H1 (cell line): ENCODE results near the gene ARNT2. TPM values are rescaled to one million over a fixed set of nuclear protein-coding genes. Genes with fewer than 3 reads are reported as not detected.

Source experiments
- CTCF ChIA-PET: fragments of 300-600 bp; sonication (Branson Sonifier 250); formaldehyde crosslinking; loops from one replicate; lab custom pipeline; 2021; ENCODE audit not compliant: partially characterized antibody; lab: Charles Lee
- POLR2A ChIA-PET: fragments of 300-600 bp; sonication (Branson Sonifier 250); formaldehyde crosslinking; loops from one replicate; lab custom pipeline; 2021; ENCODE audit warnings: inconsistent platforms; ENCODE audit not compliant: partially characterized antibody; lab: Charles Lee
- DNase-seq, 2 experiments: peaks; one replicate each; pipeline versions ENCODE4 v3.0.0 to v3.0.0-alpha.2; 2010 to 2022; ENCODE audit warnings: low spot score in 2 of 2, low read depth in 1 of 2, mixed read lengths in 1 of 2
- FAIRE-seq: peaks from 2 replicates; lab custom pipeline; 2011; peaks lifted over from hg19 to GRCh38; lab: Jason Lieb, UNC
- H2AFZ ChIP-seq: 2 replicates; pipeline ENCODE4 v1.8.1; 2012; ENCODE audit warnings: low read length, inconsistent platforms
- H2AK5ac ChIP-seq: 2 replicates; pipeline ENCODE4 v1.6.1; 2013; ENCODE audit warnings: low read depth, low read length
- H2BK120ac ChIP-seq: replicated peaks from 2 replicates; pipeline ENCODE3; 2013; ENCODE audit warnings: low read depth, low read length, inconsistent platforms
- H2BK12ac ChIP-seq: 2 replicates; pipeline ENCODE4 v1.6.1; 2013; ENCODE audit warnings: low read depth, low read length
- H2BK15ac ChIP-seq: 2 replicates; pipeline ENCODE4 v1.6.1; 2013; ENCODE audit warnings: low read length
- H2BK20ac ChIP-seq: 2 replicates; pipeline ENCODE4 v1.6.1; 2013; ENCODE audit warnings: low read length
- H2BK5ac ChIP-seq: 2 replicates; pipeline ENCODE4 v1.6.1; 2013; ENCODE audit warnings: low read depth, low read length
- H3K14ac ChIP-seq: 2 replicates; pipeline ENCODE4 v1.6.1; 2013; ENCODE audit warnings: inconsistent platforms; ENCODE audit not compliant: insufficient read length
- H3K18ac ChIP-seq: 2 replicates; pipeline ENCODE4 v1.6.1; 2013; ENCODE audit warnings: low read length; ENCODE audit errors: extremely low read depth
- H3K23ac ChIP-seq: 2 replicates; pipeline ENCODE4 v1.6.1; 2013; ENCODE audit warnings: inconsistent platforms; ENCODE audit not compliant: insufficient read length
- H3K23me2 ChIP-seq: 2 replicates; pipeline ENCODE4 v1.6.1; 2013; ENCODE audit warnings: low read depth, low read length
- H3K27ac ChIP-seq: 2 replicates; pipeline ENCODE4 v1.6.1; 2011; ENCODE audit warnings: low read depth, low read length, inconsistent platforms
- H3K27me3 ChIP-seq, 4 experiments: replicated peaks in 1 of 4; 1 replicate in 1 of 4; 2 replicates in 3 of 4; pipeline versions ENCODE4 v1.6.1 to v1.8.1; 2011 to 2013; ENCODE audit warnings: low read length in 3 of 4, mild to moderate bottlenecking in 3 of 4, inconsistent platforms in 2 of 4, mixed read lengths in 2 of 4, moderate library complexity in 1 of 4; ENCODE audit not compliant: control insufficient read depth in 3 of 4, insufficient read depth in 3 of 4; ENCODE audit errors: extremely low read depth in 1 of 4
- H3K36me3 ChIP-seq, 4 experiments: 2 replicates each; pipeline versions ENCODE4 v1.6.1 to v1.8.1; 2011 to 2013; ENCODE audit warnings: mild to moderate bottlenecking in 4 of 4, low read length in 3 of 4, moderate library complexity in 2 of 4, control low read depth in 1 of 4, inconsistent platforms in 1 of 4; ENCODE audit not compliant: insufficient read depth in 4 of 4, control insufficient read depth in 2 of 4
- H3K4ac ChIP-seq: replicated peaks from 2 replicates; pipeline ENCODE3; 2013; ENCODE audit warnings: low read length, low read depth, mixed read lengths, inconsistent platforms; ENCODE audit not compliant: insufficient read length
- H3K4me1 ChIP-seq, 4 experiments: replicated peaks in 1 of 4; 1 replicate in 1 of 4; 2 replicates in 3 of 4; pipeline versions ENCODE4 v1.6.1 to v1.8.1; 2011 to 2013; ENCODE audit warnings: low read length in 3 of 4, inconsistent platforms in 2 of 4, mixed read lengths in 1 of 4; ENCODE audit not compliant: insufficient read depth in 4 of 4, control insufficient read depth in 3 of 4
- H3K4me2 ChIP-seq, 2 experiments: 2 replicates each; pipeline versions ENCODE4 v1.6.1 to v1.8.1; 2011 to 2013; ENCODE audit warnings: low read depth in 2 of 2, low read length in 2 of 2, control low read depth in 1 of 2, inconsistent platforms in 1 of 2, mild to moderate bottlenecking in 1 of 2; ENCODE audit not compliant: insufficient read depth in 1 of 2
- H3K4me3 ChIP-seq, 4 experiments: fragments of 200-600, 300-600 bp in 1 of 4; sonication (generic), shearing (Covaris generic), sonication (Bioruptor Twin) in 1 of 4; 2 replicates each; pipeline versions ENCODE4 v1.5.1 to v1.8.1; 2011 to 2016; ENCODE audit warnings: low read length in 4 of 4, low read depth in 3 of 4, control low read depth in 2 of 4, inconsistent platforms in 2 of 4, mild to moderate bottlenecking in 2 of 4, mixed read lengths in 1 of 4, moderate library complexity in 1 of 4; ENCODE audit not compliant: insufficient read depth in 2 of 4; ENCODE audit errors: extremely low read depth in 1 of 4
- H3K56ac ChIP-seq: replicated peaks from 2 replicates; pipeline ENCODE3; 2013; ENCODE audit warnings: low read depth, mild to moderate bottlenecking, mixed read lengths, low read length, inconsistent platforms; ENCODE audit not compliant: insufficient read length
- H3K79me1 ChIP-seq: 2 replicates; pipeline ENCODE4 v1.6.1; 2013; ENCODE audit warnings: low read depth, low read length, control low read depth
- H3K79me2 ChIP-seq, 2 experiments: 2 replicates each; pipeline versions ENCODE4 v1.6.1 to v1.8.1; 2012 to 2013; ENCODE audit warnings: low read length in 2 of 2, mild to moderate bottlenecking in 2 of 2, inconsistent platforms in 1 of 2; ENCODE audit not compliant: insufficient read depth in 2 of 2, control insufficient read depth in 1 of 2
- H3K9ac ChIP-seq, 4 experiments: replicated peaks in 1 of 4; 1 replicate in 1 of 4; 2 replicates in 3 of 4; pipeline versions ENCODE4 v1.6.1 to v1.8.1; 2011 to 2013; ENCODE audit warnings: low read depth in 3 of 4, low read length in 3 of 4, control low read depth in 2 of 4, mild to moderate bottlenecking in 2 of 4, moderate library complexity in 2 of 4, inconsistent platforms in 1 of 4; ENCODE audit errors: extremely low read depth in 1 of 4
- H3K9me3 ChIP-seq, 2 experiments: 2 replicates each; pipeline versions ENCODE4 v1.6.1 to v1.8.1; 2012 to 2013; ENCODE audit warnings: mild to moderate bottlenecking in 2 of 2, moderate library complexity in 2 of 2, control low read depth in 1 of 2, inconsistent platforms in 1 of 2, low read depth in 1 of 2, low read length in 1 of 2, mixed read lengths in 1 of 2; ENCODE audit not compliant: insufficient read depth in 2 of 2
- H4K20me1 ChIP-seq, 2 experiments: replicated peaks in 1 of 2; 2 replicates each; pipeline versions ENCODE3 to v1.8.1; 2011 to 2013; ENCODE audit warnings: inconsistent platforms in 2 of 2, low read length in 2 of 2, mild to moderate bottlenecking in 1 of 2; ENCODE audit not compliant: insufficient read depth in 2 of 2, control insufficient read depth in 1 of 2
- H4K5ac ChIP-seq: 2 replicates; pipeline ENCODE4 v1.6.1; 2013; ENCODE audit warnings: low read length, low read depth, mixed read lengths, inconsistent platforms; ENCODE audit not compliant: insufficient read length
- H4K8ac ChIP-seq: 2 replicates; pipeline ENCODE4 v1.8.0; 2013; ENCODE audit warnings: mild to moderate bottlenecking, moderate library complexity, low read length, inconsistent platforms; ENCODE audit not compliant: insufficient read depth; ENCODE audit errors: extremely low read depth
- H4K91ac ChIP-seq: replicated peaks from 2 replicates; pipeline ENCODE3; 2013; ENCODE audit warnings: low read length, mixed read lengths, inconsistent platforms; ENCODE audit not compliant: insufficient read length
- KDM4A ChIP-seq: IDR thresholded peaks from one replicate; pipeline ENCODE4 v1.7.1; 2012; ENCODE audit warnings: low read depth, mild to moderate bottlenecking, moderate library complexity, low read length, inconsistent platforms; ENCODE audit not compliant: severe bottlenecking
- POLR2AphosphoS5 ChIP-seq: IDR thresholded peaks from 2 replicates; pipeline ENCODE4 v1.6.1; 2011; ENCODE audit warnings: low read depth, low read length
- SP2 ChIP-seq: IDR thresholded peaks from 2 replicates; pipeline ENCODE4 v1.6.1; 2012; ENCODE audit warnings: mild to moderate bottlenecking, low read length, inconsistent platforms
- WGBS, 2 experiments: shearing (Covaris generic) in 1 of 2; methylation state at CpG; one replicate each; pipeline versions ENCODE4 v1.1.6 to v1.1.7; 2013 to 2015; ENCODE audit warnings: low lambda C conversion rate in 2 of 2, mixed read lengths in 2 of 2, inconsistent platforms in 1 of 2, low coverage in 1 of 2, missing lambda C conversion rate in 1 of 2; ENCODE audit not compliant: insufficient replicate concordance in 2 of 2, insufficient coverage in 1 of 2, insufficient read length in 1 of 2; ENCODE audit errors: extremely low coverage in 1 of 2, missing lambda C conversion rate in 1 of 2; 5-methylcytosine and 5-hydroxymethylcytosine counted together
- polyA plus RNA-seq, 7 experiments: library from polyadenylated mRNA; depleted of rRNA in 3 of 7; stranded (reverse) in 5 of 7; unstranded in 2 of 7; fragments of >200 nt in 5 of 7; fragments of 200-250 nt in 2 of 7; gene quantifications; 1 replicate in 5 of 7; 2 replicates in 1 of 7; 4 replicates in 1 of 7; pipeline versions ENCODE4 v1.2.1 to v1.2.3, GENCODE V29; 2011 to 2013; ENCODE audit warnings: missing spikeins in 2 of 7, mixed read lengths in 2 of 7
- total RNA-seq: library from RNA; stranded (reverse); fragmentation: NEBNext Ultra II Directional; extraction: Animal tissue kit (Norgen Biotek cat#: 25700); gene quantifications from 2 replicates; pipeline ENCODE4 v1.2.1, GENCODE V29; 2021

Gene ARNT2
- total and polyA plus RNA-seq, 2 of the 8 experiments (the other 6 are each of a cell fraction or from before 2014, with no cell fraction given) = 9.5 to 14.6 TPM

DNA sequence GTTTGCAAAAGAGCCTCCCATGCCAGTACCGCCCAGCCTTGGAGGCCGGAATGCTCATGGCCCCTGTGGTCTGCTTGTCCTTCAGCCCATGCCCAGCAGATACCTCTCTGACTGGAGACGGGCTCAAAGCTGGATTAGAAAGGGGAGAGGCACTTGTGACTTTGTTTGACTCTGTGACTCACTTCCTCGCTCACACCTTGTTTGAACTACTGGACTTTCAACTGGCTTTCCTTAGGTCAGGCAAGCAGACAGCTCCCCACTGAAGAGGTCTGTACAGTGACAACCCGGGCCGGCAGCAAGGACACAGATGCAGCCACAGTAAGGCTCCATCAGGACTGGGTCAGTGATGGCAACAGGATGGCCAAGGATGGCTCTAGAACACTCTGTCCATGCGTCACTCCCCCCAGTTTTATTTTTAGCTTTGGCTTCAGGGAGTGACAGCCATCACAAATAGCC, 192.4 kb downstream of the ARNT2 start:
- no peak overlapping the region for H2AK5ac ChIP-seq
- no peak overlapping the region for H4K91ac ChIP-seq
- 94% methylated on average over 7 of the region's 7 CpGs; no CpG with 5 or more reads in 1 of the 2 experiments for WGBS, 2 experiments
- no peaks in the 10 kb centered on the region for H3K36me3 ChIP-seq
- H3K9me3 ChIP-seq = no peaks in the 10 kb centered on the region
- H3K23me2 ChIP-seq = no peaks in the 10 kb centered on the region
- no peak overlapping the region for H3K27ac ChIP-seq
- H3K4me1 ChIP-seq = no peaks in the 10 kb centered on the region
- CTCF ChIA-PET = interaction anchor here (1.4 to 3.6 kb wide), 6 partner anchors 8 to 183 kb away, joined by 3 to 13 read pairs (median 7); partner anchors contain the start of gene CEMIP
- no peak overlapping the region for H3K9ac ChIP-seq
- POLR2A ChIA-PET = no interaction called here
- no peak overlapping the region for H2BK5ac ChIP-seq
- no peak for FAIRE-seq
- no peaks in the 10 kb centered on the region for H3K79me2 ChIP-seq
- no peaks in the 10 kb centered on the region for H3K79me1 ChIP-seq
- H4K8ac ChIP-seq = peak overlapping the region; percentile 23; the same call in 1 of the 2 replicates
- no peak overlapping the region for H3K4ac ChIP-seq
- H2BK120ac ChIP-seq = no peak overlapping the region
- H3K56ac ChIP-seq = no peak overlapping the region
- H3K4me3 ChIP-seq = no peak overlapping the region
- H2BK12ac ChIP-seq = no peak overlapping the region
- no peak overlapping the region for H2AFZ ChIP-seq
- H3K4me2 ChIP-seq = no peak overlapping the region
- H4K5ac ChIP-seq = no peak overlapping the region
- H3K23ac ChIP-seq = no peak overlapping the region
- no peak overlapping the region for H3K14ac ChIP-seq
- no peak overlapping the region for H2BK15ac ChIP-seq
- no peaks in the 10 kb centered on the region for H4K20me1 ChIP-seq
- H3K27me3 ChIP-seq = no peaks in the 10 kb centered on the region
- DNase-seq = no peak
- no peak overlapping the region for H3K18ac ChIP-seq
- no peak overlapping the region for H2BK20ac ChIP-seq
- TF ChIP-seq SP2 (no peak), POLR2AphosphoS5 (no peak), KDM4A (no peak)
